ENCODE data around the gene LIF.

The LIF gene

GRCh38 chr22:30279046-30279788, 32.7 kb upstream of the LIF start:
- Histone ChIP-seq H3K4me3 (ENCODE audit: low read length) (no peak overlapping the region), H2AFZ (ENCODE audit: low read depth, low read length) (no peak overlapping the region), H3K27me3 (ENCODE audit: insufficient read depth, low read length) (no peaks in the 10 kb centered on the region), H3K36me3 (ENCODE audit: insufficient read depth, low read length) (no peaks in the 10 kb centered on the region), H3K4me1 (ENCODE audit: insufficient read depth, low read length) (peaks cover 10% of the 10 kb centered on the region), H3K9me3 (ENCODE audit: low read length) (no peaks in the 10 kb centered on the region)

DNA sequence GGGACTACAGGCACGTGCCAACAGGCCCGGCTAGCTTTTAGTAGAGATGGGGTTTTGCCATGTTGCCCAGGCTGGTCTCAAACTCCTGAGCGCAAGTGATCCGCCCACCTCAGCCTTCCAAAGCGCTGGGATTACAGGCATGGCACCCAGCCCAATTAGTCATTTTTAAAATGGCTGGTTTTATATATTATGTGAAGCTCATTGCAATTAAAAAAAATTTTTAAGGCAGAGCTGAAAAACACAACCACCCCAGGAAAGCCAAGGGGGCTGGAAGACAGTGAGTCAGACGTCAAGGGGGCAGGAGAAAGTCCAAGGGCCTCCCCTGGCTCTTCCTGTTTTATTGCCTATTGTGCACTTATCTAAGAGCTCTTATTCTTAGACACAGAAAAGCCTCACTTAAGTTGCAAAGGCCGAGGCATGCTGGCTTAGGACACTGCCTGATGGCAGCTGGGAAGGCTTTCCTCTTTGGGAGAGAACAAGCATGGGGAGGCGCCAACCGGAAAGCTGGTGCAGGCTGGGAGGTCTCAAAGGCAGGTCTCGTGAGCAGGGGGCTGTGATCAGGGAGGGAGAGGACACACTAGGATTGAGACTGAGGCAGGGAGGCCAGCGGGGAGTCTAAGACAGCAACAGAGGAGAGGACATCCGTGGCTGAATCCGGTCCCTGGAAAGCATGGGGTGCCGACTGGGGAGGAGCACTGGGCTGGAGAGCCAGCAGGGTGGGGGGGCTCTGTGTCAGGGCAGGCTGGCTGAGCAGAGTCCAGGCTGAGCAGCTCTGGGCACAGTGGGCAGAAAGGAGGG, 31.2 kb upstream of the LIF start:
- H3K27me3 ChIP-seq (ENCODE audit: insufficient read depth, low read length), result peaks cover 8% of the 10 kb centered on the region
- no peak overlapping the region for H2AFZ ChIP-seq (ENCODE audit: low read depth, low read length)
- no peaks in the 10 kb centered on the region for H3K36me3 ChIP-seq (ENCODE audit: insufficient read depth, low read length)
- no peak overlapping the region for H3K4me3 ChIP-seq (ENCODE audit: low read length)
- peaks cover 8% of the 10 kb centered on the region for H3K4me1 ChIP-seq (ENCODE audit: insufficient read depth, low read length)
- H3K9me3 ChIP-seq (ENCODE audit: low read length), result no peaks in the 10 kb centered on the region

GRCh38 chr22:30276039-30276438, 29.5 kb upstream of the LIF start:
- Histone ChIP-seq H2AFZ (ENCODE audit: low read depth, low read length) (no peak overlapping the region), H3K4me3 (ENCODE audit: low read length) (no peak overlapping the region), H3K9me3 (ENCODE audit: low read length) (no peaks in the 10 kb centered on the region), H3K36me3 (ENCODE audit: insufficient read depth, low read length) (no peaks in the 10 kb centered on the region), H3K27me3 (ENCODE audit: insufficient read depth, low read length) (peaks cover 8% of the 10 kb centered on the region), H3K4me1 (ENCODE audit: insufficient read depth, low read length) (peaks cover 8% of the 10 kb centered on the region)

DNA sequence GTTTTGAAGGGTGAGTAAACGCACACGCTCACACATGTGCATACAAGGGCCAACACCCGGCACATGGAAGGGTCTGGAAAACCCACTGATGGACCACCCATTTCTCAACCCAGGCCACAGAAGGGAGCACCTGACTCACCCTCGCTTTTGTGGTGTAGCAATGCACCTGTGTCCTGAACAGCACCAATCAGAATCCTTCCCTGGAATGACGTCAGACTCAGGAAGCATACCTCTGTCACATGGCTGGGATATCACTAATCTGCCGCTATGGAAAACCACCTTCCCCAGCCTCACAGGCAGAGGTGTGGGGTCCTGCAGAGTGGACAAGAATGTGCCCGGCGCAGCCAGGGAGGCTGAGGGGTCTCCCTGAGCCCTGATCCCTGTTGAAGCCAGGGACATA, 29.1 kb upstream of the LIF start:
- peaks cover 8% of the 10 kb centered on the region for H3K4me1 ChIP-seq (ENCODE audit: insufficient read depth, low read length)
- no peak overlapping the region for H2AFZ ChIP-seq (ENCODE audit: low read depth, low read length)
- H3K9me3 ChIP-seq (ENCODE audit: low read length), result no peaks in the 10 kb centered on the region
- peaks cover 8% of the 10 kb centered on the region for H3K27me3 ChIP-seq (ENCODE audit: insufficient read depth, low read length)
- H3K36me3 ChIP-seq (ENCODE audit: insufficient read depth, low read length), result no peaks in the 10 kb centered on the region
- no peak overlapping the region for H3K4me3 ChIP-seq (ENCODE audit: low read length)

GRCh38 chr22:30274437-30274812, 27.9 kb upstream of the LIF start:
- no peaks in the 10 kb centered on the region for H3K9me3 ChIP-seq (ENCODE audit: low read length)
- H3K36me3 ChIP-seq (ENCODE audit: insufficient read depth, low read length), result no peaks in the 10 kb centered on the region
- no peak overlapping the region for H3K4me3 ChIP-seq (ENCODE audit: low read length)
- peaks cover 8% of the 10 kb centered on the region for H3K4me1 ChIP-seq (ENCODE audit: insufficient read depth, low read length)
- H2AFZ ChIP-seq (ENCODE audit: low read depth, low read length), result no peak overlapping the region
- H3K27me3 ChIP-seq (ENCODE audit: insufficient read depth, low read length), result peaks cover 8% of the 10 kb centered on the region

GRCh38 chr22:30273711-30274436, 27.3 kb upstream of the LIF start:
- no peaks in the 10 kb centered on the region for H3K36me3 ChIP-seq (ENCODE audit: insufficient read depth, low read length)
- peaks cover 8% of the 10 kb centered on the region for H3K27me3 ChIP-seq (ENCODE audit: insufficient read depth, low read length)
- H3K4me1 ChIP-seq (ENCODE audit: insufficient read depth, low read length), result peaks cover 8% of the 10 kb centered on the region
- no peak overlapping the region for H2AFZ ChIP-seq (ENCODE audit: low read depth, low read length)
- H3K4me3 ChIP-seq (ENCODE audit: low read length), result no peak overlapping the region
- H3K9me3 ChIP-seq (ENCODE audit: low read length), result no peaks in the 10 kb centered on the region

DNA sequence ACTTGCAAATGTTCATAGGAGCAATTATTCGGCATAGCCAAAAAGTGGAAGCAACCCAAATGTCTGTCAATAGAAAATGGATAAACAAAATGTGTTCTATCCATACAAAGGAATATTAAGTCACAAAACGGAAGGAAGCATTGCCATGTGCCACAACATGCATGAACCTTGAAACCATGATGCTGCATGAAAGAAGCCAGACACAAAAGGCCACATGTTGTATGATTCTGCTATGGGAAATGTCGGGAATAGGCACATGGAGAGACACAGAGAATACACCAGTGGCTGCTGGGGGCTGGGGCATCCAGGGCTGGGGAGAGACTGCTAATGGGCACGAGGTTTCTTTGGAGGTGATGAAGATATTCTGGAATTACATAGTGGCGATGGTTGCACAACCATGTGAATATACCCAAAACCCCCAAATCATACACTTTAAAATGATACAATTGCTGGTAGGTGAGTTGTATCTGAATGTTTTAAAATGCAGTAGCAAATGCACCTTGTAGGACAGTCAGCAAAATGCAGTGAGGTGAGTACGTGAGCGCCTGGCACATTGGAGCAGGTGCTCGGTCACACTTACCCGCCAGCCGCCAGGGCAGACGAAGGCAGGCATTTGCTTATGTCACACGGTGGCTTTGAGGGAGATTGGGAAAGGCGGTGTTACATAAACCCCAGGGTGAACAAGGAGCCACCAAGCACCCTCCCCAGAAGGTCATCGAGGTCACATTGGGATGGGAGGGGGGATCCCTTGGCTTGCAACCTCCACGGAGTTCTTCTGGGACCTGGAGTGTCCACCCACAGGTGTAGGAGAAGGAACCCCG, 26.4 kb upstream of the LIF start:
- H3K27me3 ChIP-seq (ENCODE audit: insufficient read depth, low read length), result peaks cover 8% of the 10 kb centered on the region
- H3K4me1 ChIP-seq (ENCODE audit: insufficient read depth, low read length), result peaks cover 3% of the 10 kb centered on the region
- no peaks in the 10 kb centered on the region for H3K36me3 ChIP-seq (ENCODE audit: insufficient read depth, low read length)
- no peak overlapping the region for H3K4me3 ChIP-seq (ENCODE audit: low read length)
- no peak overlapping the region for H2AFZ ChIP-seq (ENCODE audit: low read depth, low read length)
- H3K9me3 ChIP-seq (ENCODE audit: low read length), result no peaks in the 10 kb centered on the region

DNA sequence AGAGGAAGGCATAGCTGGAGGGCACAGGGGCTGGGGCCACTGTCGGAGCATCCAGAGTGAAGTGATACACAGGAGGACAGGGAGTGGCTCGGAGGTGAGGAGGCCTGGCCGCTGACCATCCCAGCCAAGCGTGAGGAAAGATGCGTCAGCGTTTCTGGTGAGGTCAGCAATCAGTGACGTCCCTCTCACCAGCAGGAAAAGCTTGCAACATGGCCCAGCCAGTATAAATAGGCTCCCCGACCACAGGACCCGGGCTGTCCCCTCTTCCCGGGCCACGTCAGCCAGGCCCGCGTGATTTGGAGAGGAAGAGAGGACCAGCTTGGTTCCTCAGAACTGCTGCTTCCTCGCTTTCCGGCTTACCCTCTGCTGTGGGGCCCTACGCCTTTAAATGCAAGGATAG, 24.3 kb upstream of the LIF start:
- Histone ChIP-seq H2AFZ (ENCODE audit: low read depth, low read length) (no peak overlapping the region), H3K4me1 (ENCODE audit: insufficient read depth, low read length) (no peaks in the 10 kb centered on the region), H3K9me3 (ENCODE audit: low read length) (no peaks in the 10 kb centered on the region), H3K4me3 (ENCODE audit: low read length) (no peak overlapping the region), H3K27me3 (ENCODE audit: insufficient read depth, low read length) (peaks cover 8% of the 10 kb centered on the region), H3K36me3 (ENCODE audit: insufficient read depth, low read length) (no peaks in the 10 kb centered on the region)

- no peaks in the 10 kb centered on the region for H3K36me3 ChIP-seq (ENCODE audit: insufficient read depth, low read length)
- no peaks in the 10 kb centered on the region for H3K9me3 ChIP-seq (ENCODE audit: low read length)
- H3K4me3 ChIP-seq (ENCODE audit: low read length), result no peak overlapping the region
- peaks cover 11% of the 10 kb centered on the region for H3K27me3 ChIP-seq (ENCODE audit: insufficient read depth, low read length)
- H2AFZ ChIP-seq (ENCODE audit: low read depth, low read length), result no peak overlapping the region
- H3K4me1 ChIP-seq (ENCODE audit: insufficient read depth, low read length), result peaks cover 1% of the 10 kb centered on the region
Measured at GRCh38 chr22:30268331-30268730, 21.8 kb upstream of the LIF start.

- Histone ChIP-seq H3K27me3 (ENCODE audit: insufficient read depth, low read length) (peaks cover 8% of the 10 kb centered on the region), H3K4me1 (ENCODE audit: insufficient read depth, low read length) (peaks cover 5% of the 10 kb centered on the region), H3K36me3 (ENCODE audit: insufficient read depth, low read length) (no peaks in the 10 kb centered on the region), H3K4me3 (ENCODE audit: low read length) (no peak overlapping the region), H3K9me3 (ENCODE audit: low read length) (no peaks in the 10 kb centered on the region), H2AFZ (ENCODE audit: low read depth, low read length) (no peak overlapping the region)
Measured at GRCh38 chr22:30267382-30268302, 21.1 kb upstream of the LIF start.

DNA sequence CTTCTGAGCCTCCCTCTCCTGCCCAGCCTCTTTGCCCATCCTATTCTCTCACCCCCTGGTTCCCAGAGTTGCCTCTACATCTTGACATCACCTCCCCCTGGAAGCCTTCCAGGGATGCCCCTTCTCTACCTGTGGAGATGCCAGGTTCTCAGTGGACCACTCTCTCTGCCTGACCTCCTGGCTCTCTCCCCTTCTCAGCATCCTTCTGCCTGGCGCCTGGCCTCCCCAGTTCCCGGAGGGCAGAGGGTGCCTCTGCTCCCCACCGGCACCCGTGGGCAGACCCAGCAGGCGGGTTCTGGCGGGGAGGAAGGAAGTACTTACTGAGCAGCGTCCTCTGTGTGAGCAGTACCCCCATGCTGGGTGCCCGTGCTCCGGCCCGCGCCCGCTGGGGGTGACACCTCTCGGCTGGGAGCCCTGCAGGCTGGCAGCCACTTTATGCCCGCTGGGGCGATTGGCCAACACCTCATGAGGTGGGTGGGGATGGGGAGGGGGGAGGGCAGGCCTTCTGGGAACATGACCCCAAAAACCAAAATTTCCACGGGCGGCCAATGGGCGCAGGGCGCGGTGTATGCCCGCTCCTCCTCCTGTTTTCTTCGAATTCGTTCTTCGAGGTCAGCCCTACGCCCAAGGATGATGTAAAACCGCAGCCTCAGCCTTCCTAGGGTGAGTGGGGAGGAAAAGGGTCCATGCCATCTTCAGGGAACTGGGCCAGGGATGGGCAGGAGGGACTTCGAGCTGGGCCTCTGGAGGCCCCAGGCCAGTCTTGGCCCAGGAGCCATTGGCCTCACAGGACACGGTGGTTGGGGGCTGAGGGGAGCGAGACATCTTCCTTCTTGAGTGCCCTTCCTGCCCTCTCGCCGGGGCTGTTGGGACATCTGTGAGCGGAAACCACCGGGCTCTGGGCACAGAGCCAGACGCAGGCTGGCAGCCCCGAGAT, 20.2 kb upstream of the LIF start, which contains the start of gene OSM:
TSS of gene OSM (minus strand) at position 407 of the 937 bp plus-strand sequence. CDS start at position 355, 52 bp downstream.
- H3K36me3 ChIP-seq (ENCODE audit: insufficient read depth, low read length), result no peaks in the 10 kb centered on the region
- H2AFZ ChIP-seq (ENCODE audit: low read depth, low read length), result no peak within 1 kb of the TSS

More for the DNA sequence above, 20.2 kb upstream of the LIF start, which contains the start of gene OSM:
- peaks cover 14% of the 10 kb centered on the region for H3K4me1 ChIP-seq (ENCODE audit: insufficient read depth, low read length)
- H3K27me3 ChIP-seq (ENCODE audit: insufficient read depth, low read length), result peaks cover 8% of the 10 kb centered on the region
- no peaks in the 10 kb centered on the region for H3K9me3 ChIP-seq (ENCODE audit: low read length)
- H3K4me3 ChIP-seq (ENCODE audit: low read length), result no peak within 1 kb of the TSS
